Measurements from ENCODE around the gene PALD1.

The PALD1 gene

DNA sequence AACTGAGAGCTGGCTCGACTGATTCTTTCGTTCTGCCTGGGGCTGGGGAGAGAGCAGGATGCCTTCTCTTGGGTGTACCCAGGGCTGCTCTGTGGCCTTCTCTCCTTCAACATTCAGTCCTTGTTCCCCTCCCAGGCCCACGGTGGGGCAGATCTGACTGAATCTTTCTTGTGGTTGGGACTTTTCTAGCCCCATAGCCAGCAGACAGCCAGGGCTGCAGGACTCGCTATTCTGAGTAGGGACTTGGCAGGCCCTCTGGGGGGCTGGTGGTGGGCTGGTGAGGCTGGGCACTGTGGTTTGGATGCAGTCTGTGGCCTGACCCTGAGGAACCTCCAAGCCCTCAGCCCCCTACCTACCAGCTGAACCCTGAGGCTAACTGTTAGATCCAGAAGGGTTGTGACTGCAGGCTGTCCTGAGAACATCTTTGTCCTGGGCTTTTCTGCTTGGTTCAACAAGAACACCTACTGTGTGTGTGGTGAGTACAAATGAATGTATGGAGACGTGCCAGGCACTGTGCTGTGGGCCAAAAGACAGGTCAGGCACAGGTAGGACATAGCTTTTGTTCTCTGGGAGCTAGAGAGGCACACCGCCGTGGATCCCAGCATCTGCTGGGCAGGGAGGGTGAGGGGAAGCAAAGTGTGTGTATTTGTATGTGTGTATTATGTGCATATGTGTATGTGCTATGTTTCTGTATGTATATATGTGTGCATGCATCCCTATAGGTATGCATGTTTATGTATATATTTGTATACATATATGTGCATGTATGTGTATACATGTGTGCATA is 2.1 kb upstream of the PALD1 start:
- in situ Hi-C loops (cut with MboI; ENCODE audit: low pct_unique_long_range_greater_than_20kb, low sequenced_read_pairs, unreplicated experiment), result no loop called here
- TF ChIP-seq, protein P1, sequence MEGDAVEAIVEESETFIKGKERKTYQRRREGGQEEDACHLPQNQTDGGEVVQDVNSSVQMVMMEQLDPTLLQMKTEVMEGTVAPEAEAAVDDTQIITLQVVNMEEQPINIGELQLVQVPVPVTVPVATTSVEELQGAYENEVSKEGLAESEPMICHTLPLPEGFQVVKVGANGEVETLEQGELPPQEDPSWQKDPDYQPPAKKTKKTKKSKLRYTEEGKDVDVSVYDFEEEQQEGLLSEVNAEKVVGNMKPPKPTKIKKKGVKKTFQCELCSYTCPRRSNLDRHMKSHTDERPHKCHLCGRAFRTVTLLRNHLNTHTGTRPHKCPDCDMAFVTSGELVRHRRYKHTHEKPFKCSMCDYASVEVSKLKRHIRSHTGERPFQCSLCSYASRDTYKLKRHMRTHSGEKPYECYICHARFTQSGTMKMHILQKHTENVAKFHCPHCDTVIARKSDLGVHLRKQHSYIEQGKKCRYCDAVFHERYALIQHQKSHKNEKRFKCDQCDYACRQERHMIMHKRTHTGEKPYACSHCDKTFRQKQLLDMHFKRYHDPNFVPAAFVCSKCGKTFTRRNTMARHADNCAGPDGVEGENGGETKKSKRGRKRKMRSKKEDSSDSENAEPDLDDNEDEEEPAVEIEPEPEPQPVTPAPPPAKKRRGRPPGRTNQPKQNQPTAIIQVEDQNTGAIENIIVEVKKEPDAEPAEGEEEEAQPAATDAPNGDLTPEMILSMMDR (IDR thresholded peaks at IDR 0.05; ENCODE audit: extremely low read depth, insufficient read depth, missing control alignments), result no peak
- DNase-seq (ENCODE audit: low spot score), result no peak

DNA sequence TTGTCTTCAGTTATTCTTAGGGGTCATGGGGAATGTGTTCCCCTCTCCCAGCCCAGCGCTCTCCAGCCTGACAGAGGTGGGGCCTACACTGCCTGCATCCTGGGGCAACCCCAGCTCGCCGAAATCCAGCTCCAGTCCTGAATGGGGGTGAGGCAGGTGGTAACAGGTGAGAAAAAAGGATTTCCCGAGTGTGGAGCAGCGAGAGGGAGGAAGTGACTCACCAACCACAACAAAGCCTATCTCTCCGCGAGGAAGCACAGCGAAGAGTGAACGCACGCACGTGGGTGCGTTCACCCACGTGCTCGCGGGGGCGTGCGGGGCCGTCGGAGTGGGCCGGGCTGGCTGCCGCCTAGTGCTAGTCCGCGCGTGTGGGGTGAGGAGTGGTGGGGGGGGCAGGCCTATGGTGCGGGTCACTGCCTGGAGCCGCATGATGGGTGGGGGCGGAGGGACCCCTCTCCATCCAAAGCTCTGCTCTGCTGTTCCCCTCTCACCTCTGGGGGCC is 855 bp upstream of the PALD1 start:
- in situ Hi-C loops (cut with MboI; ENCODE audit: low pct_unique_long_range_greater_than_20kb, low sequenced_read_pairs, unreplicated experiment), result no loop called here
- peak; percentile 67 for DNase-seq (ENCODE audit: low spot score)
- TF ChIP-seq, protein P1 (IDR thresholded peaks at IDR 0.05; ENCODE audit: extremely low read depth, insufficient read depth, missing control alignments), result no peak

DNA sequence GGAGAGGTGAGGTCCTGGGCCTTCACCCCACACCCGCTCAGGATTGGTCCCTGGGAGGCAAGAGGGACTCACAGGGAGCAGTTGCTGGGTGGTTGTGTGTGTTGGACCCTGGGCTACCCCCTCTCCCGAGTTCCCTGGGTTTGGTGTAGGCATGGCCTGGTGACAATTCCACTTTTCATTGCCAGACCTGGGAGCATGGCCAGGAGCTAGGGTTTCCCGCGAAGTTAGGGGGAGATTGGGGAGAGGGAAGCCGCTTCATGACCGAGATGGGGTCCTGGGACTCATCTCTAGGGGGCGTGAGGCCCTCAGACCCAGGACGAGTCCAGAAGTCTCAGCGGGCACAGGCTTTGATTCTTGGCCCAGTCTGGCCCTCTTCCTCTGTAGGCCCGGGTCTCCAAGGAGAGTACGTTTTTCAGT is 606 bp downstream of the PALD1 start:
- TF ChIP-seq, protein P1 (IDR thresholded peaks at IDR 0.05; ENCODE audit: extremely low read depth, insufficient read depth, missing control alignments), result no peak
- DNase-seq (ENCODE audit: low spot score), result no peak
- in situ Hi-C loops (cut with MboI; ENCODE audit: low pct_unique_long_range_greater_than_20kb, low sequenced_read_pairs, unreplicated experiment), result no loop called here

DNA sequence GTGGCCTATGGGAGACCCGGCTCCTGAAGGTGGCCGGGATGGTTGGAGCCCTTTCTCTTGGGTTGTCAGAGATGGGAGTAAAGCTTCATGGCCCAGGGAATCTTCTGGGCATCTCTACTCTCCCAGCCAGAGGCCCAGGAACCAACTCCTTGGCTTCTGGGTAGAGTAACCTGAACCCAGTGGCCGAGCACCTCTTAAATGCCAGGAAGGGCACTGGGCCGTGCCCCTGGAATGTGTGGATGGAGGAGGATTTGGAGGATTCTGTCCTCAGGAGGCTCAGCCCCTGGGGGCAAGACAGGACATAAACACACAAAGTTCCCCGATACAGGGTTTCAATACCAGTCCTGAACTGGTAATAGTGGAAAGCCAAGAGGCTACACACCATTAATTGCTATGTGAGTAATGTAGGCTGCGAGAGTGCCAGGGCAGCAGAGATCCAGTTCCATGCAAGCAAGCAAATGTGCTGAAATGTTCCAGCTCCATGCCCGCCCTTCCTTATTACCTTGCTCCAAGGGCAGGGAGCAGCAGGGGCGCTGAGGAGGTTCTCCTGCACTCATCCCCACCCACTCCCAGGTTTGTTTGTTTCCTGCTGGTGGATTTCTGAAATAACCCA is 1.2 kb downstream of the PALD1 start:
- TF ChIP-seq, protein P1 (IDR thresholded peaks at IDR 0.05; ENCODE audit: extremely low read depth, insufficient read depth, missing control alignments), result no peak
- no peak for DNase-seq (ENCODE audit: low spot score)
- in situ Hi-C loops (cut with MboI; ENCODE audit: low pct_unique_long_range_greater_than_20kb, low sequenced_read_pairs, unreplicated experiment), result no loop called here

DNA sequence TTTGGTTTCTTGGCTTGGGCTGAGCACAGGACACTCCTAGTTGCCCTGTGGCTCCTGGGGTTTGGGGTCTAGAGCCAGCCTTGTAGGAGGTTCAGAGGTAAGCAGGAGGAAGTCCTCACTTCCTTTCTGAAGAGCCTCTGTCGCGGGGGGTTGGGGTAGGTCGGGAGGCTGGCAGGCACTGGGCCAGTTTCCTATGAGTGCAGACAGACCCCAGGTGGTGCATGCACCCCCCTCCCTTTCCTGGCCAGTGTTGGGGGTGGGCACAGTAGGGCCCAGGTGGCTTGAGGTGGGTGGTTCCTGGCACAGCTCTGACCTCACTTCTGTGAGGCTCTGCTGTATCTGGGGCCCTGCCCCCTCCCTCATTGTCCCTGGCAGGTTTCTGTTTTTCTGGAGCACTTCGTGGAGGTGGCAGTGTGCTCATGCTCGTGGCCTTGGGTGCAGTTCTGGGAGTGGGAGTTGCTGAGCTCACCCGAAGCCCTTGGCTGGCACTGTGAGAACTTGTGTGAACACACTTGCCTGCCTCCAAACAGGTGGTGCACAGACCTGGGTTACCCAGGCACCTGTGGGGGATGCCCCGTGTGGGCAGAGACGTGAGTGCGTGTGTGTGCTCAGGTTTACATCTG is 1.8 kb downstream of the PALD1 start:
- in situ Hi-C loops (cut with MboI; ENCODE audit: low pct_unique_long_range_greater_than_20kb, low sequenced_read_pairs, unreplicated experiment), result no loop called here
- TF ChIP-seq, protein P1 (IDR thresholded peaks at IDR 0.05; ENCODE audit: extremely low read depth, insufficient read depth, missing control alignments), result no peak
- peak; percentile 52 for DNase-seq (ENCODE audit: low spot score)

DNA sequence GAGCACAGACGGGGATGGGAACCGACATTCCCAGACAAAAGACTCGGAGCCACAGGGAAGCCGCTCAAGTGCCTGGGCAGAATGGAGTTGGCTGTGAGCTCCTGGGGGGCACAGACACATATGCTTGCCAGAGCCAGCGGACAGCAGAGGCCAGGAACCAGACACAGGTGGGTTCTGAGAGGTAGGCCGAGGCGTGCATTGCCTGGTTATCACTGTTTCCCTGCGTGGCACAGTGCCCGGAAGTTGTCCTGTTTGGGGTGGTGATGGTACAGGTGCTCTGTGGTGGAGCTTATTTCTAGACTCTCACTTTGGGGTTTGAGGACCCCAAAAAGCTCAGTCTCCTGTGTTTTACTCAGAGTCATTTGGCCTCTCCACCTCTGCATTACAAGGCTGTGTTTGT is 2.5 kb downstream of the PALD1 start:
- TF ChIP-seq, protein P1 (IDR thresholded peaks at IDR 0.05; ENCODE audit: extremely low read depth, insufficient read depth, missing control alignments), result no peak
- in situ Hi-C loops (cut with MboI; ENCODE audit: low pct_unique_long_range_greater_than_20kb, low sequenced_read_pairs, unreplicated experiment), result no loop called here
- no peak for DNase-seq (ENCODE audit: low spot score)

Data from GM13977 (cell line).